Dendritic cell treated with granulocyte-macrophage colony-stimulating factor and Interleukin-4, amounts not matched to agents 40 ng/mL and 50 ng/mL, for 4 days (primary cell): Measurements from ENCODE around the gene MYL9.
A peak's percentile ranks its signal among the peaks of the same experiment; 100 is the strongest.

Experiments
- H3K27ac Mint-ChIP-seq: one replicate; pipeline ENCODE4 v1.8.0; 2022; ENCODE audit warnings: mild to moderate bottlenecking, mixed read lengths
- H3K27me3 Mint-ChIP-seq: one replicate; pipeline ENCODE4 v1.8.0; 2022; ENCODE audit warnings: mild to moderate bottlenecking, mixed read lengths
- H3K36me3 Mint-ChIP-seq: one replicate; pipeline ENCODE4 v1.8.0; 2022; ENCODE audit warnings: low read depth, mixed read lengths
- H3K4me1 Mint-ChIP-seq: one replicate; pipeline ENCODE4 v1.8.0; 2022; ENCODE audit warnings: low read depth, mixed read lengths
- H3K4me3 Mint-ChIP-seq: one replicate; pipeline ENCODE4 v1.8.0; 2022; ENCODE audit warnings: mild to moderate bottlenecking, moderate library complexity, mixed read lengths
- H3K9me3 Mint-ChIP-seq: one replicate; pipeline ENCODE4 v1.8.0; 2022; ENCODE audit warnings: mixed read lengths
- intact Hi-C: fragments of 100-400 bp; cut with micrococcal nuclease; formaldehyde crosslinking; loops from one replicate; pipeline ENCODE4 v1.15.0; 2022

The MYL9 gene

GRCh38 chr20:36538026-36538722 lies 3.1 kb upstream of the MYL9 start:
- no peak overlapping the region for H3K4me3 Mint-ChIP-seq
- no peak overlapping the region for H3K27ac Mint-ChIP-seq
- H3K27me3 Mint-ChIP-seq, result peaks cover 16% of the 10 kb centered on the region
- intact Hi-C loops, result no loop called here
- peaks cover 20% of the 10 kb centered on the region for H3K4me1 Mint-ChIP-seq
- H3K36me3 Mint-ChIP-seq, result no peaks in the 10 kb centered on the region
- H3K9me3 Mint-ChIP-seq, result no peaks in the 10 kb centered on the region

DNA sequence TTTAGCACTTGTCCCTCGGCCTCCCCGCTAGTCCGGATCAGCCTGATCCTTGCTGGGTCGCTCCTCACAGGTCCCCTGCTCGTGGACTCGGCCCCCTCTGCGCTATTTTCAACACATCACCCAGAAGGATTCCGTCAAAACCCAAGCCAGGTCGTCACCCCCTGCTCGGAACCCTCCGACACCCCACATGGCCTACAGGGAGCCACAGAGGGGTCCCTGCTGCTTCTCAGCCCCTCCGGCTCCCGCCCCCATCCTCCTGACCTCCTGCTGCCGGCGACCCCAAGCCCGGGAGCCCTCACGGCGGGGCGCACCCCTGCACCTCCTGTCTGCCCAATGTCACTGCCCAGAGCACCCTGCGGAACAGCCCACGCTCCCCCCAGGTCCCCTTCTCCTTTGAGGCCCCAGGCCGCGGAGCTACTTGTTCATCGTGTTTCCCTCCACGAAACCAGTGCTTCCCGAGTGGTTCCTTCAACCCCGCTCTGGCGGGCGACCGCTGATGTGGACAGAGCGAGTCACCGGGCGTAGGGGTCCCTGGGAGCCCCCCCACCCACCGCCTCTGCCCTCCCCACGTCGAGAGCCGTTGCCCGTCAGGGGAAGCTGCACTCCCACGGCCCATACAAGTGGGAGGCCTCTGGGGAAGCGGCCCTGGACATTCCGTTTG lies 638 bp upstream of the MYL9 start:
- intact Hi-C loops, result no loop called here
- Mint-ChIP-seq H3K27ac (no peak overlapping the region), H3K4me3 (peak overlapping the region; percentile 13), H3K4me1 (peaks cover 20% of the 10 kb centered on the region), H3K36me3 (no peaks in the 10 kb centered on the region), H3K9me3 (no peaks in the 10 kb centered on the region), H3K27me3 (peaks cover 16% of the 10 kb centered on the region)

DNA sequence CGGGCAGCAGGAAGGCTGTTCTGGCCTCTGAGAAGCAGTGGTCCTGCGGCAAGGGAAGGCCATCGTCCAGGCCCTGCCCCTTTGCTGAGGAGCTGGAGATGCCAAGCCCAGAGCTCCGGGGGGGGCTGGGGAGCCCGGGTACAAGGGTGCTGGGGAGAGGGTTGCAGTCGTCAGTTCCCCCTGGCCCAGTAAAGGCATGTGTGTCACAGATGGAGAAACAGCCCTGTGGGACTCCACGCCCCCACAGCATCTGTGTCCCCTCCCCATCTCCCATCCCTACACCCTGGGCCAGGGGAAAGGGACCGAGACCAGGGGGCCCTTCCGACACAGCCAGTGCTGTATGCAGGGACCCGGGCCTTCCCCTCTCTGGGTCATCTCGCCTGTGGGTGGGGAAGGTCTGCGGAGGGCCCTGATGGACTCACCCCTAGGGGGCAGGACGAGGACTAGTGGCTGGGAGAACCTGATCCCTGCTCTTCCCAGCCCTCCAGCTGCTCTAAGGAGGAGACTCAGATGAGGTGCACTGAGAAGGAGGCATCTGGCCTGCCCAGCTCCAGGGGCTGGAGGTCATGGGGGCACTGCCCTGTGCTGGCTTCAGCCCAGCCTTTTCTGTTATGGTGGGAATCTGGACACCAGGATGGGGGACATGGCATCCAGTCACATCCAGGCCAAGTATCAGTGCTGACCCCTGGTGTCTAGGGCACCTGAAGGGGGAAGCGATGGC lies 609 bp downstream of the MYL9 start:
- peaks cover 20% of the 10 kb centered on the region for H3K4me1 Mint-ChIP-seq
- H3K27ac Mint-ChIP-seq, result no peak overlapping the region
- peaks cover 16% of the 10 kb centered on the region for H3K27me3 Mint-ChIP-seq
- peak overlapping the region; percentile 64 for H3K4me3 Mint-ChIP-seq
- no peaks in the 10 kb centered on the region for H3K36me3 Mint-ChIP-seq
- H3K9me3 Mint-ChIP-seq, result no peaks in the 10 kb centered on the region
- intact Hi-C loops, result no loop called here

DNA sequence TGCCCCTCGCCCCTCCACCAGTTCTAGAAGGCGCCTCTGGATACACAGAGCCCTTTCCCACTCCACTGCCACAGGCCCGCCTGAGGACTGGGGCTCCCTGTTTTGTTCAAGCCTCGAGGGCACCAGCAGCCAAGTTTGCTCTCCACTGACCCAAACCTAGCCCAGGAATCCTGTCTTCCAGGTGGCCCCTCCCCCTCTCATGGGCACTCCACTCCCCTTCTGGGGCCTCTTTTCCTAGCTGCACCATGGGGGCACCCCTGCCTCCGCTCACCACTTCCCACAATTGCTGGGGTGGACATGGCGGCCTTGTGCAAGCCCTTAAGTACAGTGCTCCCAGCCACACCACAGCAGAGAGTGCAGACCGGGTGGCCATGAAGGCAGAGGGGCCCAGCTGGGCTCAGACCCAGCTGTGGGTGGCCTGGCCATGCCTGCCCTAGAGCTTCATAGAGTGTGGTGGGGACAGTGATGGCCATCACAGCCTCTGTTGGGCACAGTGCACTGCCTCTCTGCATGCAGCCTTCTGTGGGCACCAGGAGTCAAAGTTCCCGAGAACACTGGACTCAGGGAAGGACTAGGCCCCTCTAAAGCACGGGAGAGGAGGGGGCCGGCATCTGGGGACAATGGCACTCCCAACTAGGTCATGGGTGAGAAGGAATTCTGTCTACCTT lies 1.3 kb downstream of the MYL9 start:
- H3K27me3 Mint-ChIP-seq, result peaks cover 16% of the 10 kb centered on the region
- H3K27ac Mint-ChIP-seq, result no peak overlapping the region
- peaks cover 20% of the 10 kb centered on the region for H3K4me1 Mint-ChIP-seq
- no peaks in the 10 kb centered on the region for H3K36me3 Mint-ChIP-seq
- no peak overlapping the region for H3K4me3 Mint-ChIP-seq
- intact Hi-C loops, result no loop called here
- H3K9me3 Mint-ChIP-seq, result no peaks in the 10 kb centered on the region

GRCh38 chr20:36543184-36544133 lies 2.1 kb downstream of the MYL9 start:
- peaks cover 20% of the 10 kb centered on the region for H3K4me1 Mint-ChIP-seq
- H3K36me3 Mint-ChIP-seq, result no peaks in the 10 kb centered on the region
- intact Hi-C loops, result no loop called here
- no peak overlapping the region for H3K4me3 Mint-ChIP-seq
- no peaks in the 10 kb centered on the region for H3K9me3 Mint-ChIP-seq
- H3K27me3 Mint-ChIP-seq, result peaks cover 16% of the 10 kb centered on the region
- no peak overlapping the region for H3K27ac Mint-ChIP-seq

DNA sequence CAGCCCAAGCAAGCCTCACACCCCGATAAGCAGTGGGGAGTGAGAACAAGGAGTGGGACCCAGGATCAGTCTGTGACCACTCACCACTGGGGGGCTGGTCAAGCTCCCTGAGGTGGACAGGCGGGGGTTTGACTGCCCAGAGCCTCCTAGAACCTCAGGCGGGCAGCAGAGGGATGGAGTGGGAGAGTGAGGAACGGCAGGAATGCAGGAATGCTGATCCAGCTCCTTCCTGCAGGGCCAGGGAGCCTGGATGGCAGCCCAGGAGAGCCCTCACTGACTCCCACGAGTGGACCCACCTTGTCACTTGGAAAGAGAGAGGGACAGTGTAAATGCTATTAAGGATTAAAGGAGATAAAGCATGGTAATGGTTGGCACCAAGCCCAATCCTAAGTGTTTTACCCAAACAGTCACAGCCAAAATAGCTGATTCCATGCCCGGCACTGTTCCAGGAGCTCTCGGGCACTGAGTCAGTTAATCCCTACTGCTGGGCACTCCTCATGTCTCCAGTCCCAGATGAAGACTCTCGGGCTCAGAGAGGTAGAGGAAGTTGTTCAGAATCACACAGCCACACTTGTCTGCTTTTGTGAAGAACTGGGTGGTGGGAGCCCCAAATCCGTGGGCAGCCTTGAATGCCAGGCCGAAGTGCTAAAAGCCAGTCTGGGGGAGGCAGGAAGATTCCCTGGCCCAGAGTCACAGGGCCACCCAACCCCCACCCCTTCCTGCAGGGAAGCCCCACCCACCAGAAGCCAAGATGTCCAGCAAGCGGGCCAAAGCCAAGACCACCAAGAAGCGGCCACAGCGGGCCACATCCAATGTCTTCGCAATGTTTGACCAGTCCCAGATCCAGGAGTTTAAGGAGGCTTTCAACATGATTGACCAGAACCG lies 3.1 kb downstream of the MYL9 start:
- intact Hi-C loops, result no loop called here

GRCh38 chr20:36546111-36546736 lies 4.9 kb downstream of the MYL9 start:
- Mint-ChIP-seq H3K27ac (no peak overlapping the region), H3K36me3 (no peaks in the 10 kb centered on the region), H3K4me1 (peaks cover 20% of the 10 kb centered on the region), H3K9me3 (no peaks in the 10 kb centered on the region), H3K27me3 (peaks cover 6% of the 10 kb centered on the region), H3K4me3 (no peak overlapping the region)
- intact Hi-C loops, result no loop called here

More for the DNA sequence above, 3.1 kb downstream of the MYL9 start:
- Mint-ChIP-seq H3K27ac (no peak overlapping the region), H3K4me3 (no peak overlapping the region), H3K36me3 (no peaks in the 10 kb centered on the region), H3K9me3 (no peaks in the 10 kb centered on the region), H3K4me1 (peaks cover 20% of the 10 kb centered on the region), H3K27me3 (peaks cover 16% of the 10 kb centered on the region)

DNA sequence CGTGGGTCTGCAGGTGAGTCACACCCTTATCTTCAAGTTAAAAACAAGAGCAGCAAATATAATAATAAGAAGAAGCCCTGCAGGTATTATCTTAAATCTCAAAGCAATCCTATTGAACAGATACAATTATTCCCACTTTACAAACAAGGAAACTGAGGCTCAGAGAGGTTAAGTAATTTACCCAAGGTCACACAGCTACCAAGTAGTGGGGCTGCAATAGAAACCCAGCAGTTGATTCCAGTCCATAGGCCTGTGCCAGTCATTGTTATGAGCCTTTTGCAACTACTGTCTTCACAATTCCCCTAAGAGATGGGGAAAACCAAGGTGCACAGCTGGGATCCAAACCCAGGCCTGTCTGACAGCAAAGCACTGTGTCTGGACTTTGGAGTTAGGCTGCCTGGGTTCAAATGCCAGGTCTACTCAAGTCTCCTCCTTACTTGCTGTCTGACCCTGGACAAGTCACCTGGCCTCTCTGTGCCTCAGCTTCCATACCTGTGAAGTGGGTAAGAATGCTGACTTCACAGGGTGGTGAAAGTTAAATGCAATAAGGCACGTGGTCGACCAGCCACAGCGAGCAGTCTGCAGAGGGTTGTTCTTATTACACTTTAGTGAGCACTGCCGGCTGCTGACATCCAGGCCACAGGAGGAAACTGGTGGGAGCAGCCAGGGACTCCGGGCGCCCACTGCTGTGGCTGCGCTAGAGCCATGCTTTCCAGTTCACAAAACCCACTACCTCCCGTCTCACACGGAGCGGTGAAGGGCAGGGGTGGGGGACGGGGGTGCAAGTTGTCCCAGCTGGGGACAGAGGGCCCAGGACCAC lies 6.1 kb downstream of the MYL9 start:
- Mint-ChIP-seq H3K4me1 (peaks cover 8% of the 10 kb centered on the region), H3K36me3 (no peaks in the 10 kb centered on the region), H3K9me3 (no peaks in the 10 kb centered on the region), H3K4me3 (no peak overlapping the region), H3K27me3 (peaks cover 2% of the 10 kb centered on the region), H3K27ac (no peak overlapping the region)
- intact Hi-C loops, result no loop called here

DNA sequence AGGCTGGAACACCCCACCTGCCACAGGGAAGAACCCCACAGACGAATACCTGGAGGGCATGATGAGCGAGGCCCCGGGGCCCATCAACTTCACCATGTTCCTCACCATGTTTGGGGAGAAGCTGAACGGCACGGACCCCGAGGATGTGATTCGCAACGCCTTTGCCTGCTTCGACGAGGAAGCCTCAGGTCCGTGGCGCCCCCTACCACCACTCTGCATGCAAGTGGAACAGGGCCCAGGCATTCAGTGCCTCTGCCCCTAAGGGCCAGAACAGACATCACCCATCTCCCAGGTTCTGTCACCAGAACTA lies 6.6 kb downstream of the MYL9 start:
- no peak overlapping the region for H3K27ac Mint-ChIP-seq
- H3K9me3 Mint-ChIP-seq, result no peaks in the 10 kb centered on the region
- intact Hi-C loops, result no loop called here
- no peak overlapping the region for H3K4me3 Mint-ChIP-seq
- H3K27me3 Mint-ChIP-seq, result no peaks in the 10 kb centered on the region
- H3K4me1 Mint-ChIP-seq, result peaks cover 3% of the 10 kb centered on the region
- H3K36me3 Mint-ChIP-seq, result no peaks in the 10 kb centered on the region

- Mint-ChIP-seq H3K9me3 (no peaks in the 10 kb centered on the region), H3K4me1 (no peaks in the 10 kb centered on the region), H3K4me3 (no peak overlapping the region), H3K27me3 (no peaks in the 10 kb centered on the region), H3K36me3 (no peaks in the 10 kb centered on the region), H3K27ac (no peak overlapping the region)
- intact Hi-C loops, result no loop called here
Observed at GRCh38 chr20:36548704-36549627, 7.6 kb downstream of the MYL9 start.

DNA sequence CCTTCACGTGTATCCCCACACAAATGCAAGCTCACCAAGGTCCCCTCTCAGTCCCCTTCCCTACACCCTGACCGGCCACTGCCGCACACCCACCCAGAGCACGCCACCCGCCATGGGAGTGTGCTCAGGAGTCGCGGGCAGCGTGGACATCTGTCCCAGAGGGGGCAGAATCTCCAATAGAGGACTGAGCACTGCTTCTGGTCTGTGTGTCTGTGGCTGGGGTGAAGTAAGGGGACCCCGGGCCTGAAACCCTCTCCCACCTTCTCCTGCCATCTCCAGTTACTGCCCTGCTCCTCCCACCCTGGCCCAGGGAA lies 8.3 kb downstream of the MYL9 start:
- H3K4me3 Mint-ChIP-seq, result no peak overlapping the region
- H3K27ac Mint-ChIP-seq, result no peak overlapping the region
- no peaks in the 10 kb centered on the region for H3K27me3 Mint-ChIP-seq
- no peaks in the 10 kb centered on the region for H3K36me3 Mint-ChIP-seq
- H3K9me3 Mint-ChIP-seq, result no peaks in the 10 kb centered on the region
- intact Hi-C loops, result no loop called here
- H3K4me1 Mint-ChIP-seq, result no peaks in the 10 kb centered on the region
